WERI-Rb-1 (cell line): ENCODE data around the gene DNAH8.
"Not testable (repeated sequence)": the region's sequence is repeated elsewhere in the genome, so short reads cannot be mapped to it uniquely, and the experiment has no call there.

ENCODE experiments used
- DNase-seq: peaks from one replicate; pipeline ENCODE4 v3.0.0-alpha.2; 2020
- H3K27ac ChIP-seq: fragments of 250-450 bp; sonication (Bioruptor Pico); 2 replicates; pipeline ENCODE4 v1.5.1; 2020; ENCODE audit warnings: mild to moderate bottlenecking, moderate library complexity
- H3K27me3 ChIP-seq: fragments of 250-450 bp; sonication (Bioruptor Pico); 2 replicates; pipeline ENCODE4 v1.5.1; 2021; ENCODE audit warnings: mild to moderate bottlenecking, low read depth, moderate library complexity; ENCODE audit not compliant: insufficient read depth, severe bottlenecking
- H3K36me3 ChIP-seq: fragments of 250-450 bp; sonication (Bioruptor Pico); 2 replicates; pipeline ENCODE4 v1.5.1; 2020; ENCODE audit warnings: mild to moderate bottlenecking, moderate library complexity
- H3K4me3 ChIP-seq: 2 replicates; pipeline ENCODE4 v1.5.1; 2011; ENCODE audit warnings: low read depth, mild to moderate bottlenecking, control low read depth, low read length
- H3K9me3 ChIP-seq: fragments of 250-450 bp; sonication (Bioruptor Pico); 2 replicates; pipeline ENCODE4 v1.5.1; 2021; ENCODE audit warnings: mild to moderate bottlenecking, moderate library complexity; ENCODE audit not compliant: severe bottlenecking
- TF ChIP-seq, protein P1 (sequence below): IDR thresholded peaks from 2 replicates; pipeline ENCODE4 v1.5.1; 2011; ENCODE audit warnings: low read depth, mild to moderate bottlenecking, control low read depth, inconsistent platforms, low read length

Gene DNAH8

DNA sequence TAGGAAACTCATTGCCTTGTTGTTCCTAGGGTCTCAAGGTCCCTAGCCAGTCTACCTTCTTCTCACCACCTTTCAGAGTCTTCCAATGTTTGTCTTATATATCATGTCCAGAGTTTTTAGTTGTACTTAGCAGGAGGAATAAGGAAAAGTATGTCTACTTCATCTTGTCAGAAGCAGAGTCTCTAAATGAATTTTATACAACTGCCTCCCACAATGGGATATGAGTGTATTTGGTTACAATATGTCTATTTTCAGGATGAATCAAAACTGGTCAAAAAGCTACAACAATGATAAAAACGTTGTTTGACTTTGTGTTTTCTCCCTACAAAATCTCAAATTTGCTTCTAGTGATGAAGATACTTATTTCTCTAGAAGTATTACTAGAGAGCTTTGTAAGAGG, 19.2 kb upstream of the DNAH8 start:
- peaks cover 18% of the 10 kb centered on the region for H3K36me3 ChIP-seq
- no peak overlapping the region for H3K27ac ChIP-seq
- H3K4me3 ChIP-seq: no peak overlapping the region
- no peak for DNase-seq
- TF ChIP-seq, protein P1, sequence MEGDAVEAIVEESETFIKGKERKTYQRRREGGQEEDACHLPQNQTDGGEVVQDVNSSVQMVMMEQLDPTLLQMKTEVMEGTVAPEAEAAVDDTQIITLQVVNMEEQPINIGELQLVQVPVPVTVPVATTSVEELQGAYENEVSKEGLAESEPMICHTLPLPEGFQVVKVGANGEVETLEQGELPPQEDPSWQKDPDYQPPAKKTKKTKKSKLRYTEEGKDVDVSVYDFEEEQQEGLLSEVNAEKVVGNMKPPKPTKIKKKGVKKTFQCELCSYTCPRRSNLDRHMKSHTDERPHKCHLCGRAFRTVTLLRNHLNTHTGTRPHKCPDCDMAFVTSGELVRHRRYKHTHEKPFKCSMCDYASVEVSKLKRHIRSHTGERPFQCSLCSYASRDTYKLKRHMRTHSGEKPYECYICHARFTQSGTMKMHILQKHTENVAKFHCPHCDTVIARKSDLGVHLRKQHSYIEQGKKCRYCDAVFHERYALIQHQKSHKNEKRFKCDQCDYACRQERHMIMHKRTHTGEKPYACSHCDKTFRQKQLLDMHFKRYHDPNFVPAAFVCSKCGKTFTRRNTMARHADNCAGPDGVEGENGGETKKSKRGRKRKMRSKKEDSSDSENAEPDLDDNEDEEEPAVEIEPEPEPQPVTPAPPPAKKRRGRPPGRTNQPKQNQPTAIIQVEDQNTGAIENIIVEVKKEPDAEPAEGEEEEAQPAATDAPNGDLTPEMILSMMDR: no peak
- no peaks in the 10 kb centered on the region for H3K27me3 ChIP-seq
- H3K9me3 ChIP-seq: peaks cover 5% of the 10 kb centered on the region

DNA sequence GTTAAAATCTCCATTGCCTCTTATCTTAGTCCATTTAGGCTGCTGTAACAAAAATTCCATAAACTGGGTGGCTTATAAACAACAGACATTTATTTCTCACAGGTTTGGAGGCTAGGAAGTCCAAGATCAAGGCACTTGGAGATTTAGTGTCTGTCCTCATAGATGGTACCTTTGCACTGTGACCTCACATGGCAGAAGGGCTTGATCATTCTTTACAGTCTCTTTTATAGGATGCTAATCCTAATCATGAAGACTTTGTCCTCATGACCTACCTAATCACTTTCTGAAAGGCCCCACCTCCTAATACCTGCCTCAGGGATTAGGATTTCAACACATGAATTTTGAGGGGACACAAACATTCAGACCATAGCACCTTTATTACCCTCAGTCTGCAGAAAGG, 18.8 kb upstream of the DNAH8 start:
- Histone ChIP-seq H3K27ac (no peak overlapping the region), H3K4me3 (no peak overlapping the region), H3K27me3 (no peaks in the 10 kb centered on the region), H3K9me3 (peaks cover 7% of the 10 kb centered on the region), H3K36me3 (peaks cover 23% of the 10 kb centered on the region)
- peak; percentile 44 for DNase-seq
- TF ChIP-seq, protein P1: no peak

DNA sequence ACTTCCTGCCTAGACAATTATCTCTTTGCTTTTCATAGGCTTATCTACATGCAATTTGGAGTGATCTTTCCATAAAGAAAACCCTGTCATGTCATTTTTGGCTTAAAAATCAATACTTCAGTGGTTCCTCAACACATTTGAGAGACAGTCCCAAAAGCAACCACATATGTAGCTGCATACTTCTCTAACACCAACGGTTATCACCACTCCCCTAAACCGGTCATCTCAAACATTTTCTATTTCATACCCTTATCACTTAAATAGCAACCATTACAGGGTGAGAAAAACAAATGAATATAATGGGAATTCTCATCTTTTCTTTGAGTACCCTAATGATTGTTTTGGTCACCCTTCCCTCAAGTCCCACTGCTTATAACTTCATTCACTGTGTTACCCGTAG, 17.3 kb upstream of the DNAH8 start:
- TF ChIP-seq, protein P1: no peak
- H3K4me3 ChIP-seq: no peak overlapping the region
- H3K36me3 ChIP-seq: peaks cover 35% of the 10 kb centered on the region
- H3K27me3 ChIP-seq: no peaks in the 10 kb centered on the region
- peaks cover 7% of the 10 kb centered on the region for H3K9me3 ChIP-seq
- no peak overlapping the region for H3K27ac ChIP-seq
- no peak for DNase-seq

DNA sequence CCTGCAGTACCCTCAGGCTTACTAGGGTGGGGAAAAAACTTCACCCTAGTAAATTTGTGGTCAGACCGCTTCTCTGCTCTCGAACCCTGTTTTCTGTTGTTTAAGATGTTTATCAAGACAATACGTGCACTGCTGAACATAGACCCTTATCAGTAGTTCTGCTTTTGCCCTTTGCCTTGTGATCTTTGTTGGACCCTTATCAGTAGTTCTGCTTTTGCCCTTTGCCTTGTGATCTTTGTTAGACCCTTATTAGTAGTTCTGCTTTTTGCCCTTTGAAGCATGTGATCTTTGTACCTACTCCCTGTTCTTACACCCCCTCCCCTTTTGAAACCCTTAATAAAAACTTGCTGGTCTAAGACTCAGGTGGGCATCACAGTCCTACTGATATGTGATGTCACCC, 15.4 kb upstream of the DNAH8 start:
- peaks cover 36% of the 10 kb centered on the region for H3K36me3 ChIP-seq
- H3K27me3 ChIP-seq, H3K9me3 ChIP-seq, H3K27ac ChIP-seq, H3K4me3 ChIP-seq, DNase-seq: not testable (repeated sequence)

DNA sequence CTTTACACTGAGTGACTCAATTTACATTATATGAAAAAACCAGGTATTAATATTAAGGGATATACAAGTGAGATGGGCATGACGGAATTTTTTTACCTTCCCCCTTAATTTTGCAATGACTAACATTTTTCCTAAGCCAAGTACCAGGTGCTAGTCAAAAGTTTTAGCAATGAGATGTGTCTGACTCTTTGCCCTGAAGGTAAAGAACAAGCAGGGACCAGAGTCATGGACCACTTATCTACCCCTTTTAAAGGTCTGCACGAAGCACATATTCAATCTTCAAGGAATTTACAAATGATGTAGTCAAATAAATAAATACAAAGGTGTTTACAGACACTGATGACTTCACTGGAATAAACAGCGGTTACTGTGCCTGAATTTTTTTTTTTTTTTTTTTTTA, 13.6 kb upstream of the DNAH8 start:
- DNase-seq: no peak
- TF ChIP-seq, protein P1: no peak
- H3K27me3 ChIP-seq: no peaks in the 10 kb centered on the region
- H3K9me3 ChIP-seq: peaks cover 7% of the 10 kb centered on the region
- no peak overlapping the region for H3K27ac ChIP-seq
- peaks cover 31% of the 10 kb centered on the region for H3K36me3 ChIP-seq
- no peak overlapping the region for H3K4me3 ChIP-seq

DNA sequence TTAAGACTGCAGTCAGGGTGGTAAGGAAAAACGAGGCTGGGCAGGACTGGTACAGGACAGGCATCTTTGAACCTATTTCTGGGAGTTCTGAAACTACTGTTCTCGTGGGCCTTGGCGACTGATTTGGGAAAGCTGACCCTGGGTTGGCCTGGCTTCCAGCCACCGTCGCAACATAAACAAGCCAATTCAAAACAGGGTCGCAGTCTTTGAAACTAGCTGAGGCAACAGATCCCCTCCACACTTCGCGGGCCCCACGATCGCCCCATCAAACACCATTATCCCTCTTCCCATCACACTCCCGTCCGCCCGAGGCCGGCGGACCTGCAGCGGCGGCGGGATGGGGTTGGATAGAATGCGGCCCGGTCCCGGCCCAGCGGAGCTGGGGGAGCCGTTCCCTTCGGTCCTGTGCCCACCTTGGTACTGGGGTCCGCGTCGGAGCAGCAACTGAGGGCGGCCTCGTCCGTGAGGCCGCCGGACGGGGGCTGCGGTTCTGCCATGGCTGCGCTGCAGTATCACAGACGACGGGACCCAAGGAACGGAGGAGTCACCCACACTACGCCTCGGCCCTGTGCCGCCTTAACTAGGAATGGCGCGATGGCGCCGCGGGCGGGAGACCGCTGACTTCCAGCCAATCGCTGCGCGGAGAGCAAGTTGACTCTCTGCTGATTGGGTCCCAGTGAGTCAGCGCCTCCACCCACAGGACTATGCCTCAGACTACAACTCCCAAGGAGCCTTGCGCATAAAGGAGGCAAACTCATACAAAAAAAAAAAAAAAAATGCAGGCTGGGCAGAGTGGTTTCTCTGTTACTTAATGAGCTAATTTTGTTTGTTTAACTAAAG, 12.3 kb upstream of the DNAH8 start, which contains the start of gene GLO1:
GLO1 (minus strand) TSS at position 588 of the 840 bp plus-strand sequence; CDS start at position 497, 91 bp downstream.
- peaks cover 31% of the 10 kb centered on the region for H3K36me3 ChIP-seq
- peak within 1 kb of the TSS; percentile 82 for H3K4me3 ChIP-seq
- H3K27ac ChIP-seq: peak within 1 kb of the TSS; percentile 93
- TF ChIP-seq, protein P1: no peak
- DNase-seq: peak; percentile 100
- no peaks in the 10 kb centered on the region for H3K27me3 ChIP-seq
- peaks cover 7% of the 10 kb centered on the region for H3K9me3 ChIP-seq
